Activated B cell treated with CpG ODN at 0.5 μM for 24 hours (primary cell): ENCODE data around the gene PGGHG. TPM values are rescaled to one million over a fixed set of nuclear protein-coding genes. Genes with fewer than 3 reads are reported as not detected.
"Not testable (repeated sequence)": the region's sequence is repeated elsewhere in the genome, so short reads cannot be mapped to it uniquely, and the experiment has no call there.

Source experiments
- ATAC-seq: fragments of 200-7000 bp; cut with Tn5 transposase; one replicate; pipeline ENCODE4 v1.10.0; 2021; ENCODE audit warnings: low read depth, mild to moderate bottlenecking, moderate library complexity
- CTCF ChIA-PET: fragments of 350-600 bp; sonication (Branson Sonifier 250); formaldehyde crosslinking; loops from one replicate; lab custom pipeline; 2021; ENCODE audit warnings: antibody characterized with exemption; lab: Charles Lee
- POLR2A ChIA-PET: fragments of 350-600 bp; sonication (Branson Sonifier 250); formaldehyde crosslinking; loops from one replicate; lab custom pipeline; 2021; ENCODE audit warnings: antibody characterized with exemption; lab: Charles Lee
- DNase-seq: peaks from one replicate; pipeline ENCODE4 v3.0.0; 2022
- H3K27ac Mint-ChIP-seq: one replicate; pipeline ENCODE4 v1.8.0; 2020; ENCODE audit warnings: mixed read lengths
- H3K27me3 Mint-ChIP-seq: one replicate; pipeline ENCODE4 v1.8.0; 2021; ENCODE audit warnings: mixed read lengths
- H3K36me3 Mint-ChIP-seq: one replicate; pipeline ENCODE4 v1.8.0; 2021; ENCODE audit warnings: low read depth, mixed read lengths
- H3K4me1 Mint-ChIP-seq: one replicate; pipeline ENCODE4 v1.8.0; 2021; ENCODE audit warnings: mixed read lengths
- H3K4me3 Mint-ChIP-seq: one replicate; pipeline ENCODE4 v1.8.0; 2020; ENCODE audit warnings: mild to moderate bottlenecking, mixed read lengths
- H3K9me3 Mint-ChIP-seq: one replicate; pipeline ENCODE4 v1.8.0; 2020; ENCODE audit warnings: mixed read lengths
- intact Hi-C: fragments of 100-400 bp; cut with micrococcal nuclease; formaldehyde crosslinking; loops from one replicate; pipeline ENCODE4 v1.15.1; 2024
- total RNA-seq: library from RNA; stranded (reverse); gene quantifications from 2 replicates; pipeline ENCODE4 v1.2.3, GENCODE V29; 2022
- TF ChIP-seq, protein P1 (sequence below): fragments of 200-600 bp; IDR thresholded peaks from one replicate; pipeline ENCODE4 v1.8.0; 2022; ENCODE audit warnings: antibody characterized with exemption, mild to moderate bottlenecking

Gene PGGHG
- total RNA-seq, 1 donor from 2014 or later, result 74.1 TPM

DNA sequence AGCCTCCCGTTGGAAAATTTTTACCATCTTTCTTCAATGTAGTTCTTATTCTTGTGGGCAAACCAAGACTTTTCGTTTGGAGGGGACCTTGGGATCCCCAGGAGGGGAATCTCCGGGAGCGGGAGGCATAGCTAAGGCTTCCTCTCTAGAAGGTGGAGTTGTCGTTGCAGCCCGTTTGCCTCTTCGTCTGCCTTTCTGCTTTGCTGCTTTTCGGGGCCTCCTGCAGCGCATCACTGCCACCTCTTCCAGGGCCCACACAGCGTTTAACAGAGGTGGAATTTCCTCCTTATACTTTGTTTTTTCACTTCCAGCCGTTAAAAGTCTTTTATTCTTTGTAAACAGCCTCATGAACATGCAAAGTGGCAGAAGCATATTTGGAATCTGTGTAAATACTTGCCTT lies 35.2 kb downstream of the PGGHG start:
- ATAC-seq (no peak), DNase-seq (no peak)
- no peaks in the 10 kb centered on the region for H3K9me3 Mint-ChIP-seq
- no peak overlapping the region for H3K27ac Mint-ChIP-seq
- H3K36me3 Mint-ChIP-seq, result no peaks in the 10 kb centered on the region
- H3K4me3 Mint-ChIP-seq, result no peak overlapping the region
- H3K27me3 Mint-ChIP-seq, result no peaks in the 10 kb centered on the region
- ChIA-PET CTCF (no interaction called here), POLR2A (interaction anchor here (0.7 kb wide), 1 partner anchor 16 kb away, joined by 3 read pairs; no protein-coding TSS in a partner anchor)
- TF ChIP-seq, protein P1, sequence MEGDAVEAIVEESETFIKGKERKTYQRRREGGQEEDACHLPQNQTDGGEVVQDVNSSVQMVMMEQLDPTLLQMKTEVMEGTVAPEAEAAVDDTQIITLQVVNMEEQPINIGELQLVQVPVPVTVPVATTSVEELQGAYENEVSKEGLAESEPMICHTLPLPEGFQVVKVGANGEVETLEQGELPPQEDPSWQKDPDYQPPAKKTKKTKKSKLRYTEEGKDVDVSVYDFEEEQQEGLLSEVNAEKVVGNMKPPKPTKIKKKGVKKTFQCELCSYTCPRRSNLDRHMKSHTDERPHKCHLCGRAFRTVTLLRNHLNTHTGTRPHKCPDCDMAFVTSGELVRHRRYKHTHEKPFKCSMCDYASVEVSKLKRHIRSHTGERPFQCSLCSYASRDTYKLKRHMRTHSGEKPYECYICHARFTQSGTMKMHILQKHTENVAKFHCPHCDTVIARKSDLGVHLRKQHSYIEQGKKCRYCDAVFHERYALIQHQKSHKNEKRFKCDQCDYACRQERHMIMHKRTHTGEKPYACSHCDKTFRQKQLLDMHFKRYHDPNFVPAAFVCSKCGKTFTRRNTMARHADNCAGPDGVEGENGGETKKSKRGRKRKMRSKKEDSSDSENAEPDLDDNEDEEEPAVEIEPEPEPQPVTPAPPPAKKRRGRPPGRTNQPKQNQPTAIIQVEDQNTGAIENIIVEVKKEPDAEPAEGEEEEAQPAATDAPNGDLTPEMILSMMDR, result no peak
- intact Hi-C loops, result no loop called here
- H3K4me1 Mint-ChIP-seq, result peaks cover 48% of the 10 kb centered on the region

- CTCF ChIA-PET, result interaction anchor here (0.7 to 1.5 kb wide), 2 partner anchors 15 to 72 kb away, joined by 3 to 4 read pairs; no protein-coding TSS in a partner anchor
- H3K36me3 Mint-ChIP-seq, DNase-seq, intact Hi-C loops, H3K9me3 Mint-ChIP-seq, H3K27me3 Mint-ChIP-seq, ATAC-seq, H3K4me3 Mint-ChIP-seq: not testable (repeated sequence)
- peaks cover 49% of the 10 kb centered on the region for H3K4me1 Mint-ChIP-seq
- POLR2A ChIA-PET, result interaction anchor here (0.7 kb wide), 1 partner anchor 15 kb away, joined by 3 read pairs; no protein-coding TSS in a partner anchor
- peak overlapping the region; percentile 53 for H3K27ac Mint-ChIP-seq
Observed at GRCh38 chr11:324593-325517, 35.9 kb downstream of the PGGHG start.

- TF ChIP-seq, protein P1, result no peak
- DNase-seq (no peak), ATAC-seq (no peak)
- CTCF ChIA-PET, result interaction anchor here (0.7 to 1.5 kb wide), 3 partner anchors 14 to 71 kb away, joined by 3 to 4 read pairs (median 3); no protein-coding TSS in a partner anchor
- H3K9me3 Mint-ChIP-seq, result no peaks in the 10 kb centered on the region
- peaks cover 46% of the 10 kb centered on the region for H3K4me1 Mint-ChIP-seq
- no peaks in the 10 kb centered on the region for H3K36me3 Mint-ChIP-seq
- intact Hi-C loops, result loop anchor here (2.0 kb wide), 2 partner anchors 13 to 23 kb away; no protein-coding TSS in a partner anchor
- no peaks in the 10 kb centered on the region for H3K27me3 Mint-ChIP-seq
- peak overlapping the region; percentile 92 for H3K27ac Mint-ChIP-seq
- peak overlapping the region; percentile 46 for H3K4me3 Mint-ChIP-seq
- POLR2A ChIA-PET, result interaction anchor here (0.6 to 2.0 kb wide), 7 partner anchors 9 to 118 kb away, joined by 3 to 25 read pairs (median 8); partner anchors contain the start of genes BET1L and RIC8A
Observed at GRCh38 chr11:325796-326591, 37.1 kb downstream of the PGGHG start.

GRCh38 chr11:326592-326841 lies 37.6 kb downstream of the PGGHG start:
- H3K4me3 Mint-ChIP-seq, result peak overlapping the region; percentile 46

More at GRCh38 chr11:326592-326841, 37.6 kb downstream of the PGGHG start:
- Mint-ChIP-seq H3K36me3 (no peaks in the 10 kb centered on the region), H3K4me1 (peaks cover 51% of the 10 kb centered on the region), H3K9me3 (no peaks in the 10 kb centered on the region), H3K27me3 (no peaks in the 10 kb centered on the region), H3K27ac (peak overlapping the region; percentile 92)
- ATAC-seq (no peak), DNase-seq (no peak)
- CTCF ChIA-PET, result interaction anchor here (1.2 kb wide), 1 partner anchor 69 kb away, joined by 3 read pairs; no protein-coding TSS in a partner anchor
- TF ChIP-seq, protein P1, result no peak
- intact Hi-C loops, result loop anchor here (2.0 kb wide), 2 partner anchors 14 to 22 kb away; no protein-coding TSS in a partner anchor
- POLR2A ChIA-PET, result interaction anchor here (0.6 to 2.0 kb wide), 8 partner anchors 10 to 119 kb away, joined by 3 to 25 read pairs (median 6); partner anchors contain the start of genes BET1L and RIC8A
